Endothelial cell of umbilical vein (primary cell): Measurements from ENCODE around the gene GABRR3. TPM values are rescaled to one million over a fixed set of nuclear protein-coding genes. Genes with fewer than 3 reads are reported as not detected.

ENCODE experiments used
- BruUV-seq: library from RNA; stranded (reverse); fragments of 400-500 nt; replicated peaks from 2 replicates; lab custom pipeline; 2021; lab: Mats Ljungman, UMichigan
- CTCF ChIA-PET: fragments of 300-600, 350-600 bp; sonication (Branson Sonifier 250); formaldehyde crosslinking; loops from one replicate; lab custom pipeline; 2021; ENCODE audit warnings: antibody characterized with exemption, inconsistent platforms; lab: Charles Lee
- POLR2A ChIA-PET: fragments of 300-600, 350-600 bp; sonication (Branson Sonifier 250); formaldehyde crosslinking; loops from one replicate; lab custom pipeline; 2021; ENCODE audit warnings: antibody characterized with exemption, inconsistent platforms; lab: Charles Lee
- DNase-seq: peaks from one replicate; pipeline ENCODE4 v3.0.0-alpha.2; 2011; ENCODE audit warnings: low read depth, low spot score
- FAIRE-seq: peaks from 2 replicates; lab custom pipeline; 2011; peaks lifted over from hg19 to GRCh38; lab: Jason Lieb, UNC
- H2AFZ ChIP-seq: 2 replicates; pipeline ENCODE4 v1.6.0; 2012; ENCODE audit warnings: low read depth, low read length, control low read depth, inconsistent platforms
- H3K27ac ChIP-seq: 2 replicates; pipeline ENCODE4 v1.5.1; 2011; ENCODE audit warnings: low read depth, mild to moderate bottlenecking, control low read depth, low read length, moderate library complexity; ENCODE audit not compliant: insufficient read depth
- H3K27me3 ChIP-seq, 2 experiments: 2 replicates each; pipeline versions ENCODE4 v1.6.0 to v1.6.1; 2011; ENCODE audit warnings: low read length in 2 of 2, mixed read lengths in 1 of 2; ENCODE audit not compliant: control insufficient read depth in 2 of 2, insufficient read depth in 2 of 2
- H3K36me3 ChIP-seq, 2 experiments: 2 replicates in 1 of 2; 3 replicates in 1 of 2; pipeline ENCODE4 v1.5.1; 2011; ENCODE audit warnings: low read length in 2 of 2, mild to moderate bottlenecking in 1 of 2, moderate library complexity in 1 of 2; ENCODE audit not compliant: control insufficient read depth in 2 of 2, insufficient read depth in 2 of 2; ENCODE audit errors: extremely low read depth in 1 of 2
- H3K4me1 ChIP-seq: 3 replicates; pipeline ENCODE4 v1.5.1; 2011; ENCODE audit warnings: mild to moderate bottlenecking, low read length; ENCODE audit not compliant: control insufficient read depth, insufficient read depth; ENCODE audit errors: extremely low read depth
- H3K4me2 ChIP-seq: 2 replicates; pipeline ENCODE4 v1.6.1; 2011; ENCODE audit warnings: low read length, control low read depth, mixed read lengths; ENCODE audit not compliant: insufficient read depth
- H3K4me3 ChIP-seq, 3 experiments: fragments of 200-600 bp in 1 of 3; sonication (generic), shearing (Covaris generic) in 1 of 3; replicated peaks in 1 of 3; 2 replicates each; pipeline ENCODE4 v1.5.1; 2011 to 2016; ENCODE audit warnings: control low read depth in 3 of 3, low read length in 3 of 3, mild to moderate bottlenecking in 2 of 3, inconsistent platforms in 1 of 3, low read depth in 1 of 3, moderate library complexity in 1 of 3; ENCODE audit not compliant: insufficient read depth in 1 of 3
- H3K79me2 ChIP-seq: 2 replicates; pipeline ENCODE4 v1.6.0; 2012; ENCODE audit warnings: low read length, inconsistent platforms; ENCODE audit not compliant: control insufficient read depth, insufficient read depth
- H3K9ac ChIP-seq: replicated peaks from 2 replicates; pipeline ENCODE3; 2011; ENCODE audit warnings: low read length, control low read depth; ENCODE audit not compliant: insufficient read depth; ENCODE audit errors: extremely low read depth
- H3K9me1 ChIP-seq: replicated peaks from 3 replicates; pipeline ENCODE4 v1.6.0; 2011; ENCODE audit warnings: mild to moderate bottlenecking, low read length; ENCODE audit not compliant: control insufficient read depth, insufficient read depth; ENCODE audit errors: extremely low read depth
- H3K9me3 ChIP-seq: replicated peaks from 2 replicates; pipeline ENCODE4 v1.5.1; 2012; ENCODE audit warnings: low read length, inconsistent platforms; ENCODE audit not compliant: control insufficient read depth, insufficient read depth
- H4K20me1 ChIP-seq: replicated peaks from 2 replicates; pipeline ENCODE3; 2011; ENCODE audit warnings: mild to moderate bottlenecking, low read length; ENCODE audit not compliant: control insufficient read depth, insufficient read depth; ENCODE audit errors: extremely low read depth
- EZH2 ChIP-seq: IDR thresholded peaks from 2 replicates; pipeline ENCODE4 v1.6.1; 2012; ENCODE audit warnings: borderline replicate concordance, low read depth, mild to moderate bottlenecking, moderate library complexity, low read length, inconsistent platforms; ENCODE audit not compliant: severe bottlenecking
- FOS ChIP-seq: IDR thresholded peaks from 2 replicates; pipeline ENCODE4 v1.6.1; 2011; ENCODE audit warnings: mild to moderate bottlenecking, low read length, moderate library complexity, borderline replicate concordance; ENCODE audit not compliant: insufficient read depth
- GATA2 ChIP-seq: IDR thresholded peaks from 2 replicates; pipeline ENCODE4 v1.7.0; 2011; ENCODE audit warnings: low read depth, mild to moderate bottlenecking, moderate library complexity, mixed read lengths, low read length; ENCODE audit not compliant: insufficient read length, insufficient read depth
- JUN ChIP-seq: IDR thresholded peaks from 2 replicates; pipeline ENCODE4 v1.6.1; 2011; ENCODE audit warnings: borderline replicate concordance, low read depth; ENCODE audit not compliant: insufficient read length, insufficient read depth
- MYC ChIP-seq: IDR thresholded peaks from one replicate; pipeline ENCODE4 v1.6.1; 2011; ENCODE audit warnings: mild to moderate bottlenecking, low read depth, low read length
- POLR2A ChIP-seq: IDR thresholded peaks from 2 replicates; pipeline ENCODE4 v1.6.1; 2012; ENCODE audit warnings: low read depth, mild to moderate bottlenecking, control low read depth, low read length
- POLR2AphosphoS5 ChIP-seq: IDR thresholded peaks from 2 replicates; pipeline ENCODE4 v1.6.1; 2012; ENCODE audit warnings: low read depth, mild to moderate bottlenecking, control low read depth, low read length, moderate library complexity; ENCODE audit not compliant: insufficient read depth
- dilution Hi-C: fragments of 300-500 bp; cut with MboI; formaldehyde crosslinking; loops from one replicate; pipeline ENCODE4 v1.15.0; 2019; ENCODE audit warnings: low sequenced_read_pairs; ENCODE audit not compliant: extremely low pct_ligation_motif_present
- intact Hi-C: fragments of 100-400 bp; cut with micrococcal nuclease; formaldehyde crosslinking; loops from one replicate; pipeline ENCODE4 v1.10.0; 2022
- polyA plus RNA-seq, 4 experiments: library from polyadenylated mRNA; depleted of rRNA in 3 of 4; stranded (reverse) in 3 of 4; unstranded in 1 of 4; fragments of >200 nt; gene quantifications; 2 replicates each; pipeline versions ENCODE4 v1.2.1 to v1.2.3, GENCODE V29; 2011 to 2012; ENCODE audit warnings: missing spikeins in 1 of 4
- total RNA-seq: library from RNA; stranded (reverse); gene quantifications from 2 replicates; pipeline ENCODE4 v1.2.3, GENCODE V29; 2021
- TF ChIP-seq, protein P1 (sequence below), 2 donors: IDR thresholded peaks; 1 replicate in 1 of 2; 2 replicates in 1 of 2; pipeline ENCODE4 v1.5.1; 2011; ENCODE audit warnings: low read length in 2 of 2, mild to moderate bottlenecking in 2 of 2, moderate library complexity in 2 of 2, control low read depth in 1 of 2, inconsistent platforms in 1 of 2, low read depth in 1 of 2; ENCODE audit not compliant: insufficient read depth in 1 of 2; ENCODE audit errors: extremely low read depth in 1 of 2
- TF ChIP-seq, protein P2 (sequence below): IDR thresholded peaks from 2 replicates; pipeline ENCODE4 v1.6.1; 2011; ENCODE audit not compliant: insufficient read depth, insufficient read length

The GABRR3 gene
- total and polyA plus RNA-seq, 2 donors (not counting 3 experiments of a cell fraction or from before 2014, with no cell fraction given): not detected

DNA sequence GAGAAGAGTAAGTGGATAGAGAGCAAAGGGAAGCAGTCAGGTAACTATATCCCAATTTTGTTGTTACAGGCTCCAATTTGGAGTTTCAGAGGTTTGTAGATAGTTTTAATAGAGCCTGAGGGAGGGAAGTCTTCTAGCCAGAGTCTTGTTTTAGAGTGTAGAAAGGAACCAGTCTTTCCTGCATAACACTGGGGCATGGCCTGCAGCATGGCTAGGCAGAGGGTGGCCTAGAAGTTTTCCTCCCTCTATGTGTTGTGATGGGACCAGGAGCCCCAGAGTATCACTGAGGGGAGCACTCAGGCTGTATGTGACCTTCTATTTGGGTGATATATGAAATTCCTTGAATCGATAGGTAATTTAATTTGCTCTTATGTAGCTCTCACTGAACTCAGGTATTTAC is 22.5 kb upstream of the GABRR3 start:
- Histone ChIP-seq H3K4me2 (no peak overlapping the region), H3K36me3 (no peaks in the 10 kb centered on the region), H3K9me3 (no peaks in the 10 kb centered on the region), H3K79me2 (no peaks in the 10 kb centered on the region), H3K4me1 (no peaks in the 10 kb centered on the region), H3K27me3 (peaks cover 0 to 2% of the 10 kb centered on the region in 2 experiments), H3K9ac (no peak overlapping the region), H3K9me1 (no peaks in the 10 kb centered on the region), H4K20me1 (no peaks in the 10 kb centered on the region), H2AFZ (no peak overlapping the region), H3K4me3 (no peak overlapping the region), H3K27ac (no peak overlapping the region)
- dilution Hi-C loops: no loop called here
- ChIA-PET CTCF (no interaction called here), POLR2A (no interaction called here)
- BruUV-seq: no TSS peak
- DNase-seq (no peak), FAIRE-seq (no peak)
- TF ChIP-seq POLR2AphosphoS5: no peak
- TF ChIP-seq MYC: no peak
- TF ChIP-seq POLR2A: no peak
- no peak for TF ChIP-seq EZH2
- no peak for TF ChIP-seq GATA2
- no peak for TF ChIP-seq JUN
- TF ChIP-seq, protein P1, sequence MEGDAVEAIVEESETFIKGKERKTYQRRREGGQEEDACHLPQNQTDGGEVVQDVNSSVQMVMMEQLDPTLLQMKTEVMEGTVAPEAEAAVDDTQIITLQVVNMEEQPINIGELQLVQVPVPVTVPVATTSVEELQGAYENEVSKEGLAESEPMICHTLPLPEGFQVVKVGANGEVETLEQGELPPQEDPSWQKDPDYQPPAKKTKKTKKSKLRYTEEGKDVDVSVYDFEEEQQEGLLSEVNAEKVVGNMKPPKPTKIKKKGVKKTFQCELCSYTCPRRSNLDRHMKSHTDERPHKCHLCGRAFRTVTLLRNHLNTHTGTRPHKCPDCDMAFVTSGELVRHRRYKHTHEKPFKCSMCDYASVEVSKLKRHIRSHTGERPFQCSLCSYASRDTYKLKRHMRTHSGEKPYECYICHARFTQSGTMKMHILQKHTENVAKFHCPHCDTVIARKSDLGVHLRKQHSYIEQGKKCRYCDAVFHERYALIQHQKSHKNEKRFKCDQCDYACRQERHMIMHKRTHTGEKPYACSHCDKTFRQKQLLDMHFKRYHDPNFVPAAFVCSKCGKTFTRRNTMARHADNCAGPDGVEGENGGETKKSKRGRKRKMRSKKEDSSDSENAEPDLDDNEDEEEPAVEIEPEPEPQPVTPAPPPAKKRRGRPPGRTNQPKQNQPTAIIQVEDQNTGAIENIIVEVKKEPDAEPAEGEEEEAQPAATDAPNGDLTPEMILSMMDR (IDR thresholded peaks at IDR 0.05; ENCODE audit: extremely low read depth in 1 of 2, insufficient read depth in 1 of 2, low read depth in 1 of 2, low read length in 2 of 2): no peak
- no peak for TF ChIP-seq FOS
- TF ChIP-seq, protein P2, sequence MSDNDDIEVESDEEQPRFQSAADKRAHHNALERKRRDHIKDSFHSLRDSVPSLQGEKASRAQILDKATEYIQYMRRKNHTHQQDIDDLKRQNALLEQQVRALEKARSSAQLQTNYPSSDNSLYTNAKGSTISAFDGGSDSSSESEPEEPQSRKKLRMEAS: no peak
- intact Hi-C loops: no loop called here
